GM21737 (cell line): ENCODE results near the gene DNAH8.
"Not testable (repeated sequence)": the region's sequence is repeated elsewhere in the genome, so short reads cannot be mapped to it uniquely, and the experiment has no call there.

Experiments used
- ATAC-seq: cut with Tn5 transposase; IDR thresholded peaks from one replicate; pipeline ENCODE4 v1.9.1; 2021; ENCODE audit warnings: mild to moderate bottlenecking, moderate library complexity; ENCODE audit not compliant: unreplicated experiment

The DNAH8 gene

GRCh38 chr6:38697846-38698245 is 17.3 kb upstream of the DNAH8 start:
- no peak for ATAC-seq

GRCh38 chr6:38699702-38700101 is 15.4 kb upstream of the DNAH8 start:
- not testable (repeated sequence) for ATAC-seq

- no peak for ATAC-seq
Observed at GRCh38 chr6:38701551-38701950, 13.6 kb upstream of the DNAH8 start.

- ATAC-seq = peak; percentile 99
Observed at GRCh38 chr6:38702558-38703397, 12.3 kb upstream of the DNAH8 start, which contains the start of gene GLO1. TSS of gene GLO1 (minus strand) at chr6:38703145. CDS start at chr6:38703054, 91 bp downstream.

GRCh38 chr6:38703949-38704590 is 11.0 kb upstream of the DNAH8 start:
- ATAC-seq = no peak

- no peak for ATAC-seq
Observed at GRCh38 chr6:38705924-38706323, 9.2 kb upstream of the DNAH8 start.

- no peak for ATAC-seq
Observed at GRCh38 chr6:38708496-38708895, 6.6 kb upstream of the DNAH8 start.

- ATAC-seq = no peak
Observed at GRCh38 chr6:38713812-38714211, 1.3 kb upstream of the DNAH8 start.

- no peak for ATAC-seq
Observed at GRCh38 chr6:38714239-38715015, 684 bp upstream of the DNAH8 start.

GRCh38 chr6:38716825-38717224 is 1.7 kb downstream of the DNAH8 start:
- no peak for ATAC-seq

GRCh38 chr6:38719358-38719757 is 4.2 kb downstream of the DNAH8 start:
- ATAC-seq = no peak

GRCh38 chr6:38720295-38720694 is 5.2 kb downstream of the DNAH8 start:
- ATAC-seq = no peak

GRCh38 chr6:38722038-38722437 is 6.9 kb downstream of the DNAH8 start:
- ATAC-seq = no peak

GRCh38 chr6:38722727-38723334 is 7.7 kb downstream of the DNAH8 start:
- no peak for ATAC-seq

GRCh38 chr6:38723783-38724182 is 8.7 kb downstream of the DNAH8 start:
- no peak for ATAC-seq

- no peak for ATAC-seq
Observed at GRCh38 chr6:38724343-38724742, 9.2 kb downstream of the DNAH8 start.

GRCh38 chr6:38725414-38726183 is 10.5 kb downstream of the DNAH8 start:
- no peak for ATAC-seq

- no peak for ATAC-seq
Observed at GRCh38 chr6:38728203-38728602, 13.1 kb downstream of the DNAH8 start.

- no peak for ATAC-seq
Observed at GRCh38 chr6:38730140-38730862, 15.2 kb downstream of the DNAH8 start.

- no peak for ATAC-seq
Observed at GRCh38 chr6:38736951-38737350, 21.8 kb downstream of the DNAH8 start.
